GM12891 (cell line): ENCODE results near the gene PSME3IP1.

Source experiments
- PAX5 ChIP-seq: IDR thresholded peaks from 2 replicates; pipeline ENCODE4 v1.6.1; 2011; ENCODE audit warnings: low read length, moderate library complexity, mild to moderate bottlenecking; ENCODE audit not compliant: insufficient read depth, severe bottlenecking
- POLR2A ChIP-seq: IDR thresholded peaks from 2 replicates; pipeline ENCODE4 v1.6.1; 2011; ENCODE audit warnings: low read depth, low read length, control low read depth
- POLR2AphosphoS5 ChIP-seq: IDR thresholded peaks from 2 replicates; pipeline ENCODE4 v1.6.1; 2011; ENCODE audit warnings: low read depth, low read length, control low read depth
- SPI1 ChIP-seq: IDR thresholded peaks from 2 replicates; pipeline ENCODE4 v1.6.1; 2011; ENCODE audit warnings: low read depth, low read length, control low read depth
- TAF1 ChIP-seq: IDR thresholded peaks from 2 replicates; pipeline ENCODE4 v1.6.1; 2011; ENCODE audit warnings: low read depth, low read length, control low read depth

GRCh38 chr16:57145046-57146021, 40.5 kb downstream of the PSME3IP1 start:
- TF ChIP-seq POLR2A (no peak), POLR2AphosphoS5 (no peak), TAF1 (no peak), SPI1 (no peak), PAX5 (no peak)
